Activated CD4-positive, alpha-beta T cell treated with anti-CD3 and anti-CD28 coated beads for 24 hours (primary cell): ENCODE data around the gene RGPD3.

Source experiments
- DNase-seq, 2 donors: peaks; one replicate each; pipeline ENCODE4 v3.0.0-alpha.2; 2020; ENCODE audit warnings: low read depth in 2 of 2

The RGPD3 gene

GRCh38 chr2:106343274-106343673 lies 124.9 kb downstream of the RGPD3 start:
- DNase-seq = no peak

GRCh38 chr2:106342831-106343251 lies 125.4 kb downstream of the RGPD3 start:
- no peak for DNase-seq

- DNase-seq = no peak
Observed at GRCh38 chr2:106341666-106342065, 126.5 kb downstream of the RGPD3 start.
